ENCODE data around the gene AGPS. TPM values are rescaled to one million over a fixed set of nuclear protein-coding genes. Genes with fewer than 3 reads are reported as not detected.

The AGPS gene
- total RNA-seq, 2 experiments from 2014 or later, result 2.1 to 9.6 TPM

DNA sequence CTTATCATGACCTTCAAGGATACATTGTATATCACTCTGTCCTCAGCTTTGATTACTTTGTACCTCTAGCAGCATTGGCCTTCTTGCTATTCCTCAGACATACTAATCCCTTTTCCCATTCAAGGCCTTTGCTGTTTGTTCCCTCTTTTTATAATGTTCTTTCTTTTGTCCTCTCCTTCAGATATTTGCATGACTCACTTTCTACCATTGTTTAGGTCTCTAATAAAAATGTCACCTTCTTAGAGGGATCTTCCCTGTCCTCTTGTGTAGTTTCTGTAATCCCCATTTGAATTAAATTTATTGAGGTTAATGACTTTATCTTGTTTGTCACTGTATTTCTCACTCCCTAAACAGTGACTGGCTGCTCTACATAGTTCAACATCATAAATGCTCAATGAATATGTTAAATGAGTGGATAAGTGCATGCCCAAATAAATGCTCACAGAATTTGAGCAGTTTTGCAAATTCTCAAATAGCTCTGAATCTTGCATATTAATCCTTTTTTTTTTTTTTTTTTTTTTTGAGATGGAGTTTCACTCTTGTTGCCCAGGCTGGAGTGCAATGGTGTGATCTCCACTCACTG, 135.9 kb downstream of the AGPS start:
- no peaks in the 10 kb centered on the region for H3K9me3 ChIP-seq (ENCODE audit: low read length)
- TF ChIP-seq EZH2phosphoT487 (IDR thresholded peaks at IDR 0.05; ENCODE audit: borderline replicate concordance, low read depth, low read length), result no peak
- TF ChIP-seq, protein P1, sequence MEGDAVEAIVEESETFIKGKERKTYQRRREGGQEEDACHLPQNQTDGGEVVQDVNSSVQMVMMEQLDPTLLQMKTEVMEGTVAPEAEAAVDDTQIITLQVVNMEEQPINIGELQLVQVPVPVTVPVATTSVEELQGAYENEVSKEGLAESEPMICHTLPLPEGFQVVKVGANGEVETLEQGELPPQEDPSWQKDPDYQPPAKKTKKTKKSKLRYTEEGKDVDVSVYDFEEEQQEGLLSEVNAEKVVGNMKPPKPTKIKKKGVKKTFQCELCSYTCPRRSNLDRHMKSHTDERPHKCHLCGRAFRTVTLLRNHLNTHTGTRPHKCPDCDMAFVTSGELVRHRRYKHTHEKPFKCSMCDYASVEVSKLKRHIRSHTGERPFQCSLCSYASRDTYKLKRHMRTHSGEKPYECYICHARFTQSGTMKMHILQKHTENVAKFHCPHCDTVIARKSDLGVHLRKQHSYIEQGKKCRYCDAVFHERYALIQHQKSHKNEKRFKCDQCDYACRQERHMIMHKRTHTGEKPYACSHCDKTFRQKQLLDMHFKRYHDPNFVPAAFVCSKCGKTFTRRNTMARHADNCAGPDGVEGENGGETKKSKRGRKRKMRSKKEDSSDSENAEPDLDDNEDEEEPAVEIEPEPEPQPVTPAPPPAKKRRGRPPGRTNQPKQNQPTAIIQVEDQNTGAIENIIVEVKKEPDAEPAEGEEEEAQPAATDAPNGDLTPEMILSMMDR (conservative IDR thresholded peaks at IDR 0.05; ENCODE audit: low read length), result no peak
- no peaks in the 10 kb centered on the region for H3K36me3 ChIP-seq (ENCODE audit: insufficient read depth, low read length)
- H3K4me1 ChIP-seq (ENCODE audit: insufficient read depth, low read length, poor library complexity, severe bottlenecking), result no peaks in the 10 kb centered on the region
- DNase-seq (ENCODE audit: low spot score), result no peak
- no TSS peak for BruUV-seq (replicated peaks)
- no peak overlapping the region for H2AFZ ChIP-seq (ENCODE audit: low read length)
- no peaks in the 10 kb centered on the region for H4K20me1 ChIP-seq (ENCODE audit: insufficient read depth, low read length)
- no peak overlapping the region for H3K4me3 ChIP-seq (ENCODE audit: low read depth, low read length, poor library complexity, severe bottlenecking)
- no peak overlapping the region for H3K27ac ChIP-seq (ENCODE audit: low read depth, low read length, poor library complexity, severe bottlenecking)
- no peaks in the 10 kb centered on the region for H3K79me2 ChIP-seq (ENCODE audit: insufficient read depth, low read depth, low read length)
- ChIA-PET CTCF (ENCODE audit: unreplicated experiment) (no interaction called here), POLR2A (interaction anchor here (0.5 to 1.2 kb wide), 2 partner anchors 13 to 37 kb away, joined by 3 read pairs; no protein-coding TSS in a partner anchor)
- no peaks in the 10 kb centered on the region for H3K9me2 ChIP-seq (ENCODE audit: insufficient read depth, low read length)
- intact Hi-C loops (cut with micrococcal nuclease; ENCODE audit: unreplicated experiment), result no loop called here
- no peak overlapping the region for H3K4me2 ChIP-seq (ENCODE audit: low read length)

- Histone ChIP-seq H3K27ac (ENCODE audit: low read depth, low read length, poor library complexity, severe bottlenecking) (no peak overlapping the region), H4K20me1 (ENCODE audit: insufficient read depth, low read length) (no peaks in the 10 kb centered on the region), H3K4me2 (ENCODE audit: low read length) (no peak overlapping the region), H3K4me1 (ENCODE audit: insufficient read depth, low read length, poor library complexity, severe bottlenecking) (no peaks in the 10 kb centered on the region), H2AFZ (ENCODE audit: low read length) (no peak overlapping the region), H3K9me2 (ENCODE audit: insufficient read depth, low read length) (no peaks in the 10 kb centered on the region), H3K9me3 (ENCODE audit: low read length) (no peaks in the 10 kb centered on the region), H3K4me3 (ENCODE audit: low read depth, low read length, poor library complexity, severe bottlenecking) (no peak overlapping the region), H3K79me2 (ENCODE audit: insufficient read depth, low read depth, low read length) (no peaks in the 10 kb centered on the region), H3K36me3 (ENCODE audit: insufficient read depth, low read length) (no peaks in the 10 kb centered on the region)
- POLR2A ChIA-PET, result interaction anchor here (0.5 to 1.2 kb wide), 2 partner anchors 12 to 38 kb away, joined by 3 read pairs; no protein-coding TSS in a partner anchor
- no peak for TF ChIP-seq EZH2phosphoT487 (IDR thresholded peaks at IDR 0.05; ENCODE audit: borderline replicate concordance, low read depth, low read length)
- TF ChIP-seq, protein P1 (conservative IDR thresholded peaks at IDR 0.05; ENCODE audit: low read length), result no peak
- CTCF ChIA-PET (ENCODE audit: unreplicated experiment), result no interaction called here
- BruUV-seq (replicated peaks), result no TSS peak
- no peak for DNase-seq (ENCODE audit: low spot score)
- intact Hi-C loops (cut with micrococcal nuclease; ENCODE audit: unreplicated experiment), result no loop called here
Measured at GRCh38 chr2:177529166-177529565, 136.6 kb downstream of the AGPS start.

DNA sequence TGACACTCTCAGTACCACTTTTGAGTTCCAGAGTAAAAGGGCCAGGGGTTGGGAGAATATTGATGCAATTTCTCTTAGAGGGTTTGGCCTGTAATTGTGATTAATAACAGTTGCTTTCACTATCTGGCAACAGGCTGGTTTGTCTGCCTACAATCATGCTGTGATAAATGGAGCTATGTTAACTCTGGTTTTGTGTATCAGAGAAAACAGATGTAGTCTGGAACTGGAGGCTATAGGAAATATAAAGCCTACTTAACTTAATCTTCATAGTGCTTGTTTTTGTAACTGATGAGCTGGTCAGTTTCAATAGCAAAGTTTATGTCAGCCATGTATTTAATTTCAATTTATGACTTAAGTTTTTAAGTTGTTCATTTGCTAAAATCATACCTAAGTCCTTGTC, 138.0 kb downstream of the AGPS start:
- intact Hi-C loops (cut with micrococcal nuclease; ENCODE audit: unreplicated experiment), result no loop called here
- TF ChIP-seq, protein P1 (conservative IDR thresholded peaks at IDR 0.05; ENCODE audit: low read length), result no peak
- TF ChIP-seq EZH2phosphoT487 (IDR thresholded peaks at IDR 0.05; ENCODE audit: borderline replicate concordance, low read depth, low read length), result no peak
- no peaks in the 10 kb centered on the region for H3K9me3 ChIP-seq (ENCODE audit: low read length)

More for the DNA sequence above, 138.0 kb downstream of the AGPS start:
- Histone ChIP-seq H3K4me1 (ENCODE audit: insufficient read depth, low read length, poor library complexity, severe bottlenecking) (no peaks in the 10 kb centered on the region), H4K20me1 (ENCODE audit: insufficient read depth, low read length) (no peaks in the 10 kb centered on the region), H3K79me2 (ENCODE audit: insufficient read depth, low read depth, low read length) (no peaks in the 10 kb centered on the region), H3K27ac (ENCODE audit: low read depth, low read length, poor library complexity, severe bottlenecking) (no peak overlapping the region), H3K9me2 (ENCODE audit: insufficient read depth, low read length) (no peaks in the 10 kb centered on the region), H2AFZ (ENCODE audit: low read length) (no peak overlapping the region), H3K36me3 (ENCODE audit: insufficient read depth, low read length) (no peaks in the 10 kb centered on the region), H3K4me2 (ENCODE audit: low read length) (no peak overlapping the region), H3K4me3 (ENCODE audit: low read depth, low read length, poor library complexity, severe bottlenecking) (no peak overlapping the region)
- DNase-seq (ENCODE audit: low spot score), result no peak
- ChIA-PET POLR2A (interaction anchor here (0.6 to 2.1 kb wide), 2 partner anchors 9 to 21 kb away, joined by 4 to 6 read pairs; no protein-coding TSS in a partner anchor), CTCF (ENCODE audit: unreplicated experiment) (no interaction called here)
- BruUV-seq (replicated peaks), result no TSS peak
